Right ventricle myocardium superior (tissue), 1 donor: ENCODE measurements around the gene WBP11. TPM values are rescaled to one million over a fixed set of nuclear protein-coding genes. Genes with fewer than 3 reads are reported as not detected.

Experiments
- ATAC-seq: fragments of 200-7000 bp; cut with Tn5 transposase; one replicate; pipeline ENCODE4 v1.9.1; 2020; ENCODE audit warnings: mild to moderate bottlenecking; ENCODE audit not compliant: poor library complexity
- DNase-seq: peaks from one replicate; pipeline ENCODE4 v3.0.0-alpha.2; 2020
- intact Hi-C: fragments of 100-400 bp; cut with DNase I; formaldehyde crosslinking; loops from one replicate; pipeline ENCODE4 v1.11.2; 2022
- long read RNA-seq: library from polyadenylated mRNA; unstranded; transcript quantifications from one replicate; pipeline ENCODE4 v2.0.0, GENCODE V29; 2021
- total RNA-seq: library from RNA; stranded (reverse); fragmentation: NEBNext Ultra II Directional; extraction: Animal tissue kit (Norgen Biotek cat#: 25700); gene quantifications from one replicate; pipeline ENCODE4 v1.2.1, GENCODE V29; 2021
- donor health status: DM: no; HTN: yes; CAD: no; lungs with severe emphysema.

Gene WBP11
- total RNA-seq: 45.7 TPM
- long read RNA-seq, full-length matches to known transcripts: 46 of 71 reads
- long read RNA-seq, partial matches to known transcripts: 24 of 71 reads
- long read RNA-seq, other reads (novel, unspliced or antisense): 1 of 71 reads

DNA sequence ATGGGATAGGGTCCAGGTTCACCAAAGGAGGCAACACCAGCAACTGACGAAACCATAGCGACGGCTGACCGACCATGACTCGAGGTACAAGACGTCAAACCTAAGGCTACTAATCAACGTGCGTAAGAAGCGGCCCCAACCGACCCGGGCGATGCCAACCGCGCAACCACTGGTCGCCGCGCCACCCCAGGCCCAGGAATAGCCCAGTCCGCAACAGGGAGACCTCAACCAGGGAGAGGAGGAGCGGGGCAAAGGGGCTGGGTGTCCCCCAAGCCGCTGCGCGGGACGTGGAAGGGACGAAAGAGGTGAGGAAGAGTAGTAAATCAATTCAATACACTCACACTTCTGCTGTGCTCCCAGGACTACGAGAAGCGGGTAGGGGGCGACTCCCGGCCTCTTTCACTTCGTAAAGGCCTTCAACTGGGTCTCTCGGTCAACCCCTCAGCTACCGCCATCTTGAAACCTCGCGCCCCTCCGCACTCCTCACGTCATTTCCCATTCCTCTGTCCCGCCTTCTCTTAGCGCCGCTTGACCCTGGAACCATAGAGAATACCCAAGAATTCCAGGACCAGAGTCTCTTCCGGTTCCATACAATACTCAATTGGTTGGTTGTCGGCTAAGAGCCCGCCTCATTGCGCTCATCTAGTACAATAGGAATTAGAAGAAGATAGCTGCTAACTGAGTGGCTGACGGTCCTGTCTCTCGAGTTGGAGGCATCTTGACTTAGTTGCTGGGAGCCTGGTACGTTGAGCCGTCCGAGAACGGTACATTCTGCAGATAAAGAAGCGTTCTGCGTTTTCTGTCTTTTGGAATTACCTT, at the start of gene WBP11, which contains the start of gene C12orf60:
WBP11 (minus strand) TSS at position 468 of the 819 bp plus-strand sequence. CDS start 2,095 bp downstream, outside the sequence.
C12orf60 (plus strand) TSS at position 660 of the 819 bp plus-strand sequence. CDS start 19,266 bp downstream, outside the sequence.
- ATAC-seq: peak; percentile 99
- peak; percentile 94 for DNase-seq
- intact Hi-C loops: no loop called here

DNA sequence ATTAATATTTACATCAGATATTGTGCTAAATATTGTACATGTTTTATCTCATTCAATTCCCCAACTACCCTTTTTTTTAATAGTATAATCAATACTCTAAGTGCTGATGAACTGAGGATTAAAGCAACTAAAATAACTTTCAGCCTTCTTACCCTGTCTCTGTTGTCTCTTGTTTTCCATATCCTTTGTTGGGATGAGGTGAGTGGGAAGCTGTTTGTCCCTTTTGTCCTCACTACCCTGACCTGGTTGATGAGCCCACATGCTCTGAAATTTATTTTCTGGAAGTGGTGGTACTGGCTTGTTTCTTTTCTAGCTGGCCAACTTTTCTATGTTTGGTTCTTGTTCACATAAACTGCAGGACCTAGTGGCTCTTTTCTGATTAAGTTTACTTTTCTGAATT, 49.6 kb upstream of the WBP11 start:
- DNase-seq (no peak), ATAC-seq (no peak)
- intact Hi-C loops: loop anchor here (5.0 kb wide), 1 partner anchor 34 kb away; the partner anchor contains the start of gene MGP

DNA sequence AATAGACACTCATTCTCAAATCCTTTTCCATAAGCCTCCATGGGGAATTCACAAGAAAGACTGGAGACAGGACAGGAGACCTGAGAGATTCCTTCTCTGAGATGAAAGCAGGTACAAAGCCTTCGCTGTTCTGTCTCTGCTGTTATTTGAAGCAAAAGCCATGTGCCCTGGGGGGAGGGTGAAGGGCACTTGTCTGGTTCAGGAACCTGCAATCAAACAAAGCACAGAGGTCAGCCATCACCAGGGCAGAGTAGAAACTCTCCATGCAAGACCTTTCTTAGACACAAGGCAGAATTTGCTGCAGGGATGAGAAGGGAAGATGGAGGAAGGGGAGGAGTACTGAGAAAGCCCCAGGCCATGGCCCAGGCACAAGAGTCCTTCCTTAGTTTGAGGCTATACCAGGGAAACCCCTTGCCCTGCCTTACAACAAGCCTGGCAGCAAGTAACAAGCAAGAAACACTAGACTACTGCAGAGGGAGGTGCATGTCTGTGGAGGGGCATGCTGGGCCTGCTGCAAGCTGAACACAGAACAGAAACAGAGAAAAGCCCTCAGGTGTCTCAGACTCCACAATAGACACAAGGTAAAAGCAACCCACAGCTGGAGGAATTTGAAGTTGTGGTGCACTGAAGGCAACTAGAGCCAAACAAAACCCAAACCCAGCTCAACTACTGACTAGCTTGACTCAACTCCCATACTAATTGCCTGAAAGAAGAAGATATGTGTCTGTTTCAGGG, 47.8 kb upstream of the WBP11 start:
- intact Hi-C loops: loop anchor here (5.0 kb wide), 1 partner anchor 36 kb away; the partner anchor contains the start of gene MGP
- DNase-seq: no peak
- ATAC-seq: no peak

DNA sequence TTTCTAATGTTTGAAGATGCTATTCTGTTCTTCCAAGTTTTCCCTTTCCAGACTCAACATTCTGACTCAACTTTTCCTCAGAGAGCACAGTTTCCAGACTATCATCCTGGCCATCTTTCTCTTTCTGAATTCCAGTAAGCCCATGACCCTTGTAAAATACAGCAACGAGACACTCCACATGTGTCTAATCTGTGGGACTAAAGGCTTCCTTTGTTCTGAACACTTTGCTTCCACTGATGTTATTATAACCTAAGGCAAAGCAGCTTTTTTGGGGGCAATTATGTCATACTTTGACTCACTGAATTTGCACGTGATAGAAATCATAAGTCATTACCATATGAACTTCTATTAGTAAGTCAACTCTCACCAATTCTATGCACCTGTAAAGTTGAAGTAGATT, 46.4 kb upstream of the WBP11 start:
- intact Hi-C loops: loop anchor here (2.0 to 5.0 kb wide), 2 partner anchors 38 to 139 kb away; partner anchors contain the start of gene MGP
- ATAC-seq (peak; percentile 71), DNase-seq (no peak)

DNA sequence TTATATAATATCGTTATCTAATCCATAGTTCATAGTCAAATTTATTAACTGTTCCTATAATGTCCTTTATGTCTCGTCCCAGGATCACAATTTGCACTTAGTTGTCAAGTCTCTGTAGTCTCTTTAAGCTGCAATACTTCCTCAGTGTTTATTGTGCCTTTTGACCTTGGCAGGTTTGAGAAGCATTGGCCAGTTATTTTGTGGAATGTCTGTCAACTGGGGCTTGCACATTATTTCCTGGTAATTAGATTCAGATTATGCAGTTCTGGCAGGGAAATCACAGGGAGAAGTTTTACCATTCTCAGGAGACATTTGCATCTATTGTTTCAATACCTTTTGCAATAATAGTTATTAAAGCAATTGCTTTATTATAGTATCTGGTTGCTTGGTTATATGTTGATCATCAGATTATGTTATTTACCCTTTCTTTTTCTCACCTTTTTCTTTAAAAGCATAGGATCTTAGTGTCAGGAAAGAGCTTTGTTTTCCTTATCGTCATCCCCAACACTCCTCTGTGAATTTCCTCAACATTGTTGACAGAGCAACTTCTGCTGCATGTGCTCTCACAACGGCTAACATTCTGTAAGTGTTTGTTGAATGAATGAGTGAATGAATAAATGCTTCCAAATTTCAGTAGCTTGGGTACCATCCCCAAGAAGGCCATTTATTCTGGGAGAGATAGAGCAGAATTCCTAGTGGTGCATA, 43.8 kb upstream of the WBP11 start:
- DNase-seq (no peak), ATAC-seq (no peak)
- intact Hi-C loops: no loop called here

DNA sequence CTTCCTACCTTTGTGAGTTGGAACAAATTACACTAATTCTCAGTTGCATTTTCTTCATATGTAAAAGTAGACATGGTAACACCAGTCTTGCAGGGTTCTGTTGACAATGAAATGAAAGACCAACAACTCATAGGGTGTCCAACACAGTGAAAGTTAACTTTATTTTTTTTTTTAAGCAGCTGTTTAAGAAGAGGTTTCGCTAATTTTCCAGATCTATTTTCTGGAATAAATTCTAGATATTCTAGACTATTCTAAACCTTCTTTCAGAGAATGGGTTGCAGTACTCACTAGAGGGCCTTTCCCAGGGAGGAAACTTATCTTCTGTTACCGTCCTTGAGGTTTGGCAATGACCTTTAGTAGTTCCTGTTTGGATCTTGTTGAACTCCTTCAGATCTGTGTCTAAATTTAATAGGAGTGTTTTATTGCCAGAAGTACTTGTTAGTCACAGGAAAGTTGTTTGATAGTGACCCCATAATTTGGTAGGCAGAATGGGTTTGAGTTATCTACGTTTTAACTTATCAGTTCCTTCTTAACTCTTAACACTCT, 42.8 kb upstream of the WBP11 start:
- intact Hi-C loops: no loop called here
- ATAC-seq (peak; percentile 25), DNase-seq (no peak)

DNA sequence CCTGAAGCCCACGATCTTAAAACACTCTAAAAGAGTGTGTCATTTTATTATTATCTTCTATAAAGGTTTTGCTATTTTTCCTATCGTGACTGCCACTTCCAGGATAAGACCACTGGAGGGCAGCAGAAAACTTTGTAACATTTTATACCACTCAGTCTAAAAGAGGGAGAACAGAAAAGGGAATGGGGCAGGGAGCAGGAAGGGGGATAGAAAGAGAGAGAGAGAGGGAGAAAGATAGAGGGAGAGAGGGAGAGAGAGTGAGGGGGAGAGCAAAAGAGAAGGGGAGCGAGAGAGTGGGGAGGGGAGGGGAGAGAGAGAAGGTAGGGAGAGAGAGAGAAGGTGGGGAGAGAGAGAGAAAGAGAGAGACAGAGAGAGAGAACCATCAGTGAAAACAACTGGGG, 42.1 kb upstream of the WBP11 start:
- intact Hi-C loops: no loop called here
- DNase-seq (no peak), ATAC-seq (peak; percentile 58)

DNA sequence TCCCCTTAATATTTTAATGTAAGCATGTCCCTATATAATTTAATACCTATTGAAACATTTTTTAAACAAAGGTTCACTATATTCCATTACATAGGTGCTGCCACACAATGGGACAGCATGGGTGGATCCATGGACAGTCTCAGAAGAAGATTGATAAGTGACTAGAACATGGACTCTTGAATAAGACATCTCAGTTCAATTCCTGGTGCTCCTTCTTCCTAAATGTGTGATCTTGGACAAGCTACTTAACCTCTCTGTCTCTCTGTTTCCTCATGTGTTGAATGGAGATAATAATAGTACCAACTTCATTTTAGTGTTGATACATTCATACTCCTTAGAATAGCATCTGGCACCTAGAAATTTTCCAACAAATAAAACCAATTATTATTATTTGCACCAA, 41.1 kb upstream of the WBP11 start:
- intact Hi-C loops: no loop called here
- no peak for ATAC-seq
- DNase-seq: no peak

DNA sequence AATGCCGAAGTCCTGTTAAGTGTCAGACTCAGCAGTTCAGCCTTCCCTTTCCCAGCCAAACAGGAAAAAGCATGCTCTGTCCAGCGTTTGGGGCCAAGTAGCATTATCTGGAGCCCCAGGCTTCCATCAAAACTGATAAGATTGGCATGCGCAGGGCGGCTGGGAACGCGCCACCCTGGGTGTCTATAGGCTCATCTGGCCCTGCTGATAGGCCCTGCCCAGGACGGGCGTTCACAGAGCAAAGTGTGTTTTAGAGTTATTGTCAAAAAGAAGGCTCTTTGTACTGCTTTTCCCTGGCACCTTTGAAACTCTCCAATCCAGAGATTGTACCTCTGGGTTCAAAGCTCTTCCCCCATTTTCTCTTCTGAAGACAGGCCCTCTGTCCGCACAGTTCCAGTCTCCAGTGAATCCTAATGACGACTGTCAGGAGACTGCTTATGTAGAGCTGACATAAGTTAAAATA, 40.2 kb upstream of the WBP11 start, which contains the start of gene ART4:
ART4 (minus strand) TSS at position 102 of the 463 bp plus-strand sequence. CDS start 413 bp downstream, outside the sequence.
- intact Hi-C loops: no loop called here
- ATAC-seq: peak; percentile 47
- peak; percentile 77 for DNase-seq

DNA sequence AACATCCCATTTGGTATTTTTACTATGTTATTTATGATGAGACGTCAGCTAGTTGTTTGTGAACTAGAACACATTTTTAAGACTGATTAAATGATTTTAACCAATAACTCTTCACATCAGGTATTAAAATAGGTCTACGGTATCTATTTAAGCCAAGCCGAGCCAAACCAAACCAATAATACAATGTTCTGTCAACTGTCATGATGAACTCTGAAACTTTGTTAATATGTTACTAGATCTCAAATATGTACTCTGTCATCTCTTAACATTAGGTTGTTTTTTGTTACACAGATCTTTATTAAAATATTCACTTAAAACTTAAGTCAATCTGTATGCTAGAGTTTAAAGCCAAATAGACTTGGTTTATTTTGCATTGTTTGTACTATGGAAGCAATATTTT, 39.0 kb upstream of the WBP11 start:
- no peak for ATAC-seq
- intact Hi-C loops: no loop called here

DNA sequence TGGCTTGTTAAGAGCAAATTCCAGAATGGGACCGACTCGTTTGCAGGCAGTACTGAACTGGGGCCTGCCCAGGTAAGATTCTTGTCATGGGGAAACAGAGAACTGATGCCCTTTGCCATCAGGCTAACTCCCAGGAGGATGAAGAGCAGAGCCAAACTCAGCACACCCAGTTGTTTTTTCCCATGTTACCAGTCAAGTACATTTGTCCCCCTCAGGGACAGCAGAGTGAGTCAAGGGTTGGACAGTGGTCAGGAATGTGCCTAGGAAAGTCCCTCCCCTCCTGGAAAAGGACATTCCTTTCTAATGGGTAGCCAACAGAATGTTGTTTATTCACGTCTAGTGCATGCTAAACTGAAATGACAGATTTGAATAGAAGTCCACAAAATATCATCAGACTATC, 38.5 kb upstream of the WBP11 start:
- ATAC-seq: peak; percentile 91

More for the DNA sequence above, 39.0 kb upstream of the WBP11 start:
- DNase-seq: no peak

DNA sequence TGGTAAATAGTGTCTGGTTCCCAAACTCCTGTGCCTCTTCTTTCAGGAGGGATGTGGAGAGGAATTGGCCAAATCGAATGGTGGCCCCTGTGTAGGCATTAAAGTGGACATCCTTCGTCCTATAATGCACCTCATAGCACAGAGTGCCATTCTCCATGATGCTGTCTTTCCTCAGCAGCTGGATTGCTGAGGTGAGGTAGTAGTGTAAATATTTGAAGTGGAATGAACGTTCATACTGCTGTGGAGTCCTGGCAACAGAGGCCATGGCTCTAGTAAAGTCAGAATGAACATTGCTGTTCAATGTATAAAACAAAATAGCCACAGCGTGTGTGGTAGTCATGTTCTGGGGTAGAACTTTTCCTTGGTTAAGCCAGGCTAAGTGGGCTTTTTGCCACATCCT, 37.3 kb upstream of the WBP11 start:
- intact Hi-C loops: no loop called here
- ATAC-seq: no peak
- DNase-seq: no peak

More for the DNA sequence above, 38.5 kb upstream of the WBP11 start:
- DNase-seq: peak; percentile 77
- intact Hi-C loops: no loop called here

DNA sequence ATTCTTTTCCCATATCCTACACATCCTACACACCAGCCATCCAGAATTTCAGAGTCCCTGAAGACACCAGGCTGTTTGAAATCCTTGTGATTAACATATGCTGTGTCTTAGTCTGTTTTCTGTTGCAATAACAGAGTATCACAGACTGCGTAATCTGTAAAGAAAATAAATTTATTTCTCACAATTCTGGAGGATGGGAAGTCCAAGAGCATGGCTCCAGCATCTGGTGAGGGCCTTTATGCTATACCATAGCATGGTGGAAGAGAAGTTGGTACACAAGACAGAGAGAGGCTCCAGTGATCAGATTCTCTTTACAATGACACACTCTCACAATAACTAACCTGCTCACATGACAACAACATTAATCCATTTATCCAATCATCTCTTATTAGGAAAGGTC, 36.0 kb upstream of the WBP11 start:
- intact Hi-C loops: loop anchor here (10.0 kb wide), 1 partner anchor 64 kb away; a partner anchor contains a TSS
- no peak for ATAC-seq

DNA sequence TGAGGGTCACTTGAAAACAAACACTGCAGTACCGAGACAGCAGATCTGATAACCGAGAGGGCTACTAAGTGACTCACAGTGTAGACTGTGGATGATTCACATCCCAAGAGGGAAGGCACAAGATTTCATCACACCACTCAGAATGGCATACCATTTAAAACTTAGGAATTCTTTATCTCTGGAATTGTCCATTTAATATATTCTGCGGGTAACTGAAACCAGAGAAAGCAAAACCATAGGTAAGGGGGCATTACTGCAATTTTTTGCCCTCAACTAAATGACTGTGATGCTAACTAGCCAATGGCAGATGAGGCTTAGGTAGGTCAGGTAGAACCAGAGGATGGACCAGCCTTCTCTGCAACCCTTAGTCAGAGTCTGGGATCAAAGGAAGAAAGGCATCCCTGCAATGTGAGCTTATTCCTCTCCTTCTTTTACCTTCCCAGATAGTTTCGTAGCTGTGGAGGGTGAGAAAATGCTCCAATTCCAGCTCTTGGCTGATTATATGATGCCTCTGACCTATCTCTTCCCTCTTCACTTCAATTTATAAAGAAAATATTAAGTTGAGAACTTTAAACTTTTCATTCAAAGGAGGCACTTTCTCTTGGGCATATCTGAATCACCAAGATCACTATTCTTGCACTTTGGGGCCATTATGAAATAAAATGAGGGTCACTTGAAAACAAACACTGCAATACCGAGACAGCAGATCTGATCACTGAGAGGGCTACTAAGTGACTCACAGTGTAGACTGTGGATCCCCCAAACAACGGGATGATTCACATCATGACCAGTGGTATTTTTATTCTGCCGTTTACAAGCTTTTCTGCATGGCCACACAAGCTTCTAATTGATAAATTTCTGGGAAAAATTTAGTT, 33.3 kb upstream of the WBP11 start:
- ATAC-seq (peak; percentile 62), DNase-seq (no peak)
- intact Hi-C loops: loop anchor here (10.0 kb wide), 1 partner anchor 62 kb away; a partner anchor contains a TSS

More for the DNA sequence above, 36.0 kb upstream of the WBP11 start:
- DNase-seq: no peak

DNA sequence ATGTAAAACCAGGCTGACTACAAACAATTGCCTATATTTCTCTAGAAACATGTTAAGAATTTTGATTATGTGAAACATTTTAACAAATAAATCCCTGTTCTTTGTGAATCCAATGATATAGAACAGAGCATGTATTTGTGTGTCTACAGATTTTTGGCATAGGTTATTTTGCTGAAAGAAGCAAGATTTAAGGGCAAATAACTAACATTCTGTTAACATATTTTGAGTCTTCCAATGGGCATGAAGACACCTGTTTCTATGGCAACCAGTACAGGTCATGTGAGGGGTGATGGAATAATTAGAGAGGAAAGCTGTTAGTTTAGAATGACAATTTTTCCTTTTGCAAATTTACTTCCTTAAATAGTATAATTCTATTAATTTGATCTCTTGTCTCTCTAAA, 31.2 kb upstream of the WBP11 start:
- ATAC-seq: no peak
- DNase-seq: no peak
- intact Hi-C loops: loop anchor here (10.0 kb wide), 1 partner anchor 60 kb away; a partner anchor contains a TSS

DNA sequence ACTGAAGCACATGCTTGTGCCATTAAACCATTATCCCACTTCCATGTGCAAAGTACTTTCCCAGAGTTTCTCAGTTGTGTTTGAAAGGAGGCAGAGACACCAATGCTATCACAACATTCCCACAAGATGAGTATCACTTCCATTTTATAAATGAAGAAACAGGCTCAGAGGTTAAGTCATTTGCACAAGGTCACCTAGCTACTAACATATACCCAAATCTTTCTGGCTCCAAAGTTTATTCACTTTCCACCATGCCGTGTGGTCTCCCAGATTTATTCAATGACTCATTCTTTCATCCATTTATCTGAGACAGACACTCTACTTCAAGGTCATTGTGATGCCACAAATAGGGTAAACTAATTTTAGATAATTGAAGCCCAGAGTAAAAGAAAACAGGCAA, 30.7 kb upstream of the WBP11 start:
- ATAC-seq (peak; percentile 23), DNase-seq (no peak)
- intact Hi-C loops: loop anchor here (10.0 kb wide), 1 partner anchor 59 kb away; a partner anchor contains a TSS

DNA sequence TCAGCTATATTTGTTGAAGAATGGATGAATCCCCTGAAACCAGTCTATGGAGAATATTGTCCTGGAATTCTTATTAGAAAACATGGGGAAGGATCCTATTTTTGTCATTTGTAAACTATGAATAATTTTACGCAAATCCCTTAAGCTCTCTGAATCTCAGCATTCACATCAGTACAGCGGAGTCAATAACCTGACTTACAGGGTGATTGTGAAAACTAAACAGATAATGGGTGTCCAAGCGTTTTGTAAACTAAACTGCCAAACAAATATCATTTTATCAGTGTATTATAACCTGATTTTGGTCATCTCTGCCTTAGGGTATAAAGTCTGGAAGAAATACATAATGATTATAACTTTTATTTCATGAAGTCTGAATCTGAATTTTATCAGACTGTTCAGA, 30.1 kb upstream of the WBP11 start:
- intact Hi-C loops: loop anchor here (10.0 kb wide), 1 partner anchor 59 kb away; a partner anchor contains a TSS
- no peak for ATAC-seq
- DNase-seq: no peak
